IPS-11a (cell line): ENCODE data around the gene RNF26.

Experiments
- H3K4me3 ChIP-seq: one replicate; pipeline ENCODE4 v1.5.1; 2013; ENCODE audit warnings: low read depth, low read length, control low read depth

RNF26 gene

GRCh38 chr11:119335655-119336543 lies 1.6 kb downstream of the RNF26 start:
- H3K4me3 ChIP-seq: peak overlapping the region; percentile 98

GRCh38 chr11:119336744-119337469 lies 2.6 kb downstream of the RNF26 start:
- no peak overlapping the region for H3K4me3 ChIP-seq

GRCh38 chr11:119337581-119338317 lies 3.4 kb downstream of the RNF26 start:
- peak overlapping the region; percentile 4 for H3K4me3 ChIP-seq

- H3K4me3 ChIP-seq: peak overlapping the region; percentile 4
These were observed 4.1 kb downstream of the RNF26 start for GRCh38 chr11:119338318-119338890.

GRCh38 chr11:119338965-119339588 lies 4.8 kb downstream of the RNF26 start:
- H3K4me3 ChIP-seq: peak overlapping the region; percentile 33

GRCh38 chr11:119339589-119340334 lies 5.4 kb downstream of the RNF26 start:
- H3K4me3 ChIP-seq: peak overlapping the region; percentile 33

- H3K4me3 ChIP-seq: peak within 1 kb of the TSS; percentile 33
These were observed 6.3 kb downstream of the RNF26 start, which contains the start of gene C1QTNF5 for GRCh38 chr11:119340335-119341221. Gene C1QTNF5, minus strand, starts transcription at chr11:119340883. Its CDS starts 486 bp downstream, at chr11:119340397.

- H3K4me3 ChIP-seq: no peak overlapping the region
These were observed 7.1 kb downstream of the RNF26 start for GRCh38 chr11:119341222-119342022.

GRCh38 chr11:119342023-119342300 lies 7.6 kb downstream of the RNF26 start:
- H3K4me3 ChIP-seq: no peak overlapping the region

- H3K4me3 ChIP-seq: no peak overlapping the region
These were observed 8.2 kb downstream of the RNF26 start for GRCh38 chr11:119342362-119343130.

GRCh38 chr11:119343726-119344125 lies 9.4 kb downstream of the RNF26 start:
- H3K4me3 ChIP-seq: no peak overlapping the region

GRCh38 chr11:119344291-119345010 lies 10.1 kb downstream of the RNF26 start:
- no peak overlapping the region for H3K4me3 ChIP-seq

- H3K4me3 ChIP-seq: no peak overlapping the region
These were observed 11.4 kb downstream of the RNF26 start for GRCh38 chr11:119345685-119346084.

- no peak within 1 kb of the TSS for H3K4me3 ChIP-seq
These were observed 12.3 kb downstream of the RNF26 start, which contains the start of gene MFRP for GRCh38 chr11:119346605-119347004. Gene MFRP, minus strand, starts transcription at chr11:119346705. Its CDS starts 192 bp downstream, at chr11:119346513.

GRCh38 chr11:119347242-119347641 lies 12.9 kb downstream of the RNF26 start:
- H3K4me3 ChIP-seq: no peak overlapping the region

- no peak overlapping the region for H3K4me3 ChIP-seq
These were observed 13.7 kb downstream of the RNF26 start for GRCh38 chr11:119347940-119348605.
